WTC11 (cell line): Measurements from ENCODE around the gene STRN4. TPM values are rescaled to one million over a fixed set of nuclear protein-coding genes. Genes with fewer than 3 reads are reported as not detected.

Experiments used
- ATAC-seq: fragments of 200-7000 bp; cut with Tn5 transposase; 2 replicates; pipeline ENCODE4 v1.10.0; 2021; ENCODE audit warnings: mild to moderate bottlenecking, moderate library complexity
- CTCF ChIA-PET: fragments of 300-600 bp; sonication (Branson Sonifier 250); formaldehyde crosslinking; loops from one replicate; lab custom pipeline; 2021; ENCODE audit warnings: antibody characterized with exemption; lab: Charles Lee
- POLR2A ChIA-PET: fragments of 350-600 bp; sonication (Branson Sonifier 250); formaldehyde crosslinking; loops from one replicate; lab custom pipeline; 2021; ENCODE audit warnings: antibody characterized with exemption; lab: Charles Lee
- DNase-seq: peaks from one replicate; pipeline ENCODE4 v3.0.0; 2021; ENCODE audit warnings: low spot score
- H3K27ac Mint-ChIP-seq: 2 replicates; pipeline ENCODE4 v1.8.0; 2021; ENCODE audit warnings: mixed read lengths
- H3K27me3 Mint-ChIP-seq: 2 replicates; pipeline ENCODE4 v1.8.0; 2021; ENCODE audit warnings: low read depth, mild to moderate bottlenecking, moderate library complexity, mixed read lengths
- H3K36me3 Mint-ChIP-seq: 2 replicates; pipeline ENCODE4 v1.8.0; 2021; ENCODE audit warnings: mixed read lengths
- H3K4me1 Mint-ChIP-seq: 2 replicates; pipeline ENCODE4 v1.8.0; 2022; ENCODE audit warnings: mixed read lengths
- H3K4me3 Mint-ChIP-seq: 2 replicates; pipeline ENCODE4 v1.8.0; 2021; ENCODE audit warnings: mild to moderate bottlenecking, moderate library complexity, mixed read lengths
- H3K9me3 Mint-ChIP-seq: 2 replicates; pipeline ENCODE4 v1.8.0; 2021; ENCODE audit warnings: mixed read lengths
- CBFB ChIP-seq: sonication (generic); formaldehyde crosslinking; IDR thresholded peaks from 2 replicates; pipeline ENCODE4 v1.8.1; 2022; ENCODE audit warnings: mild to moderate bottlenecking, low read depth, missing genetic modification reagents
- E2F1 ChIP-seq: sonication (generic); formaldehyde crosslinking; IDR thresholded peaks from 2 replicates; pipeline ENCODE4 v1.8.0; 2022; ENCODE audit warnings: mild to moderate bottlenecking, missing genetic modification reagents
- EMX1 ChIP-seq: fragments of 250-450 bp; sonication (Bioruptor Pico); IDR thresholded peaks from 2 replicates; pipeline ENCODE4 v1.8.0; 2021; ENCODE audit warnings: mild to moderate bottlenecking
- HMGXB4 ChIP-seq: sonication (generic); formaldehyde crosslinking; IDR thresholded peaks from 2 replicates; pipeline ENCODE4 v1.8.1; 2023; ENCODE audit warnings: mild to moderate bottlenecking, moderate library complexity, missing genetic modification reagents
- IRF2 ChIP-seq: sonication (generic); formaldehyde crosslinking; IDR thresholded peaks from 2 replicates; pipeline ENCODE4 v1.8.0; 2022; ENCODE audit warnings: low read depth, missing genetic modification reagents, borderline replicate concordance
- JAZF1 ChIP-seq: fragments of 250-450 bp; sonication (Bioruptor Pico); IDR thresholded peaks from 2 replicates; pipeline ENCODE4 v1.9.0; 2021; ENCODE audit warnings: moderate library complexity, mild to moderate bottlenecking, inconsistent platforms
- JUN ChIP-seq: sonication (generic); formaldehyde crosslinking; IDR thresholded peaks from 2 replicates; pipeline ENCODE4 v1.8.0; 2023; ENCODE audit warnings: mild to moderate bottlenecking, missing genetic modification reagents
- NFYB ChIP-seq: sonication (generic); formaldehyde crosslinking; conservative IDR thresholded peaks from 2 replicates; pipeline ENCODE4 v1.8.0; 2022; ENCODE audit warnings: low read depth, missing genetic modification reagents
- NR2C2 ChIP-seq: sonication (generic); formaldehyde crosslinking; IDR thresholded peaks from 2 replicates; pipeline ENCODE4 v1.8.0; 2022; ENCODE audit warnings: mild to moderate bottlenecking, missing genetic modification reagents
- SMAD3 ChIP-seq: sonication (generic); formaldehyde crosslinking; IDR thresholded peaks from 2 replicates; pipeline ENCODE4 v1.8.0; 2022; ENCODE audit warnings: missing genetic modification reagents, mild to moderate bottlenecking, borderline replicate concordance
- ZNF263 ChIP-seq: sonication (generic); formaldehyde crosslinking; IDR thresholded peaks from 2 replicates; pipeline ENCODE4 v1.8.1; 2022; ENCODE audit warnings: low read depth, mild to moderate bottlenecking, moderate library complexity, missing genetic modification reagents
- total RNA-seq: library from RNA; stranded (reverse); gene quantifications from 3 replicates; pipeline ENCODE4 v1.2.3, GENCODE V29; 2021
- TF ChIP-seq, protein P1 (sequence below): fragments of 250-450 bp; sonication (Bioruptor Pico); IDR thresholded peaks from 2 replicates; pipeline ENCODE4 v1.9.0; 2021; ENCODE audit warnings: mild to moderate bottlenecking
- TF ChIP-seq, protein P2 (sequence below): sonication (generic); formaldehyde crosslinking; IDR thresholded peaks from 2 replicates; pipeline ENCODE4 v1.8.1; 2022; ENCODE audit warnings: low read depth, mild to moderate bottlenecking, moderate library complexity, missing genetic modification reagents, borderline replicate concordance
- TF ChIP-seq, protein P3 (sequence below): sonication (generic); formaldehyde crosslinking; IDR thresholded peaks from 2 replicates; pipeline ENCODE4 v1.8.0; 2022; ENCODE audit warnings: missing genetic modification reagents
- TF ChIP-seq, protein P4 (sequence below): sonication (generic); formaldehyde crosslinking; IDR thresholded peaks from 2 replicates; pipeline ENCODE4 v1.8.1; 2022; ENCODE audit warnings: mild to moderate bottlenecking, moderate library complexity, missing genetic modification reagents
- TF ChIP-seq, protein P5 (sequence below): sonication (generic); formaldehyde crosslinking; IDR thresholded peaks from 2 replicates; pipeline ENCODE4 v1.8.0; 2022; ENCODE audit warnings: mild to moderate bottlenecking, missing genetic modification reagents
- TF ChIP-seq, protein P6 (sequence below): fragments of 250-450 bp; sonication (Bioruptor Pico); IDR thresholded peaks from 2 replicates; pipeline ENCODE4 v1.9.0; 2021; ENCODE audit warnings: mild to moderate bottlenecking

STRN4 gene
- total RNA-seq, 1 experiment from 2014 or later = 144 TPM

DNA sequence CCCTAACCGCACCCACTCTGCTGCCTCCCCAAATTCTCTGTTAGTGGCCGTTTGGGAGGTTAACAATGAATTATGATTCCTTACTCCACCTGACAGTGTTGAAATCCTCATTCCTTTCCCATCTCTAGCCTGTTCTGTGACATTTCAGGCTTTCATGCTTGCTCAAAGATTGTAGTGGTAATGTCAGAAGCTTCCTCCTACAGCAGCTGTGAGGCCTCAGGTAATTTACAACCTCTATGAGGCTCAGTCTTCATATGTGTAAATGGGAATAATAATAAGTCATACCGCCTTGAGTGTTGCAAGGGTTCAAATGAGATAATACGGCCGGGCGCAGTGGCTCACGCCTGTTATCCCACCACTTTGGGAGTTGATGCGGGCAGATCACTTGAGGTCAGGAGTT is 43.1 kb upstream of the STRN4 start:
- POLR2A ChIA-PET = interaction anchor here (0.7 to 1.5 kb wide), 5 partner anchors 7 to 1225 kb away, joined by 3 to 4 read pairs (median 3); no protein-coding TSS in a partner anchor

More for the DNA sequence above, 43.1 kb upstream of the STRN4 start:
- Mint-ChIP-seq H3K27me3 (peaks cover 16% of the 10 kb centered on the region), H3K27ac (no peak overlapping the region), H3K9me3 (no peaks in the 10 kb centered on the region), H3K36me3 (peaks cover 11% of the 10 kb centered on the region), H3K4me3 (no peak overlapping the region), H3K4me1 (peaks cover 27% of the 10 kb centered on the region)
- TF ChIP-seq HMGXB4 (CRISPR knock-in tag) = no peak
- TF ChIP-seq ZNF263 = no peak
- no peak for TF ChIP-seq NR2C2 (CRISPR knock-in tag)
- no peak for TF ChIP-seq E2F1 (CRISPR knock-in tag)
- TF ChIP-seq, protein P1, sequence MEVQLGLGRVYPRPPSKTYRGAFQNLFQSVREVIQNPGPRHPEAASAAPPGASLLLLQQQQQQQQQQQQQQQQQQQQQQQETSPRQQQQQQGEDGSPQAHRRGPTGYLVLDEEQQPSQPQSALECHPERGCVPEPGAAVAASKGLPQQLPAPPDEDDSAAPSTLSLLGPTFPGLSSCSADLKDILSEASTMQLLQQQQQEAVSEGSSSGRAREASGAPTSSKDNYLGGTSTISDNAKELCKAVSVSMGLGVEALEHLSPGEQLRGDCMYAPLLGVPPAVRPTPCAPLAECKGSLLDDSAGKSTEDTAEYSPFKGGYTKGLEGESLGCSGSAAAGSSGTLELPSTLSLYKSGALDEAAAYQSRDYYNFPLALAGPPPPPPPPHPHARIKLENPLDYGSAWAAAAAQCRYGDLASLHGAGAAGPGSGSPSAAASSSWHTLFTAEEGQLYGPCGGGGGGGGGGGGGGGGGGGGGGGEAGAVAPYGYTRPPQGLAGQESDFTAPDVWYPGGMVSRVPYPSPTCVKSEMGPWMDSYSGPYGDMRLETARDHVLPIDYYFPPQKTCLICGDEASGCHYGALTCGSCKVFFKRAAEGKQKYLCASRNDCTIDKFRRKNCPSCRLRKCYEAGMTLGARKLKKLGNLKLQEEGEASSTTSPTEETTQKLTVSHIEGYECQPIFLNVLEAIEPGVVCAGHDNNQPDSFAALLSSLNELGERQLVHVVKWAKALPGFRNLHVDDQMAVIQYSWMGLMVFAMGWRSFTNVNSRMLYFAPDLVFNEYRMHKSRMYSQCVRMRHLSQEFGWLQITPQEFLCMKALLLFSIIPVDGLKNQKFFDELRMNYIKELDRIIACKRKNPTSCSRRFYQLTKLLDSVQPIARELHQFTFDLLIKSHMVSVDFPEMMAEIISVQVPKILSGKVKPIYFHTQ = no peak
- TF ChIP-seq, protein P2, sequence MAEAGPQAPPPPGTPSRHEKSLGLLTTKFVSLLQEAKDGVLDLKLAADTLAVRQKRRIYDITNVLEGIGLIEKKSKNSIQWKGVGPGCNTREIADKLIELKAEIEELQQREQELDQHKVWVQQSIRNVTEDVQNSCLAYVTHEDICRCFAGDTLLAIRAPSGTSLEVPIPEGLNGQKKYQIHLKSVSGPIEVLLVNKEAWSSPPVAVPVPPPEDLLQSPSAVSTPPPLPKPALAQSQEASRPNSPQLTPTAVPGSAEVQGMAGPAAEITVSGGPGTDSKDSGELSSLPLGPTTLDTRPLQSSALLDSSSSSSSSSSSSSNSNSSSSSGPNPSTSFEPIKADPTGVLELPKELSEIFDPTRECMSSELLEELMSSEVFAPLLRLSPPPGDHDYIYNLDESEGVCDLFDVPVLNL = no peak
- no peak for TF ChIP-seq JAZF1 (CRISPR knock-in tag)
- TF ChIP-seq, protein P3, sequence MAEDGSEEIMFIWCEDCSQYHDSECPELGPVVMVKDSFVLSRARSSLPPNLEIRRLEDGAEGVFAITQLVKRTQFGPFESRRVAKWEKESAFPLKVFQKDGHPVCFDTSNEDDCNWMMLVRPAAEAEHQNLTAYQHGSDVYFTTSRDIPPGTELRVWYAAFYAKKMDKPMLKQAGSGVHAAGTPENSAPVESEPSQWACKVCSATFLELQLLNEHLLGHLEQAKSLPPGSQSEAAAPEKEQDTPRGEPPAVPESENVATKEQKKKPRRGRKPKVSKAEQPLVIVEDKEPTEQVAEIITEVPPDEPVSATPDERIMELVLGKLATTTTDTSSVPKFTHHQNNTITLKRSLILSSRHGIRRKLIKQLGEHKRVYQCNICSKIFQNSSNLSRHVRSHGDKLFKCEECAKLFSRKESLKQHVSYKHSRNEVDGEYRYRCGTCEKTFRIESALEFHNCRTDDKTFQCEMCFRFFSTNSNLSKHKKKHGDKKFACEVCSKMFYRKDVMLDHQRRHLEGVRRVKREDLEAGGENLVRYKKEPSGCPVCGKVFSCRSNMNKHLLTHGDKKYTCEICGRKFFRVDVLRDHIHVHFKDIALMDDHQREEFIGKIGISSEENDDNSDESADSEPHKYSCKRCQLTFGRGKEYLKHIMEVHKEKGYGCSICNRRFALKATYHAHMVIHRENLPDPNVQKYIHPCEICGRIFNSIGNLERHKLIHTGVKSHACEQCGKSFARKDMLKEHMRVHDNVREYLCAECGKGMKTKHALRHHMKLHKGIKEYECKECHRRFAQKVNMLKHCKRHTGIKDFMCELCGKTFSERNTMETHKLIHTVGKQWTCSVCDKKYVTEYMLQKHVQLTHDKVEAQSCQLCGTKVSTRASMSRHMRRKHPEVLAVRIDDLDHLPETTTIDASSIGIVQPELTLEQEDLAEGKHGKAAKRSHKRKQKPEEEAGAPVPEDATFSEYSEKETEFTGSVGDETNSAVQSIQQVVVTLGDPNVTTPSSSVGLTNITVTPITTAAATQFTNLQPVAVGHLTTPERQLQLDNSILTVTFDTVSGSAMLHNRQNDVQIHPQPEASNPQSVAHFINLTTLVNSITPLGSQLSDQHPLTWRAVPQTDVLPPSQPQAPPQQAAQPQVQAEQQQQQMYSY = no peak
- no peak for TF ChIP-seq SMAD3 (CRISPR knock-in tag)
- no peak for TF ChIP-seq IRF2 (CRISPR knock-in tag)
- TF ChIP-seq, protein P4, sequence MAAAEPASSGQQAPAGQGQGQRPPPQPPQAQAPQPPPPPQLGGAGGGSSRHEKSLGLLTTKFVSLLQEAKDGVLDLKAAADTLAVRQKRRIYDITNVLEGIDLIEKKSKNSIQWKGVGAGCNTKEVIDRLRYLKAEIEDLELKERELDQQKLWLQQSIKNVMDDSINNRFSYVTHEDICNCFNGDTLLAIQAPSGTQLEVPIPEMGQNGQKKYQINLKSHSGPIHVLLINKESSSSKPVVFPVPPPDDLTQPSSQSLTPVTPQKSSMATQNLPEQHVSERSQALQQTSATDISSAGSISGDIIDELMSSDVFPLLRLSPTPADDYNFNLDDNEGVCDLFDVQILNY (CRISPR knock-in tag) = no peak
- TF ChIP-seq, protein P5, sequence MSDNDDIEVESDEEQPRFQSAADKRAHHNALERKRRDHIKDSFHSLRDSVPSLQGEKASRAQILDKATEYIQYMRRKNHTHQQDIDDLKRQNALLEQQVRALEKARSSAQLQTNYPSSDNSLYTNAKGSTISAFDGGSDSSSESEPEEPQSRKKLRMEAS (CRISPR knock-in tag) = no peak
- TF ChIP-seq JUN (CRISPR knock-in tag) = no peak
- no peak for TF ChIP-seq CBFB (CRISPR knock-in tag)
- TF ChIP-seq EMX1 = no peak
- no peak for TF ChIP-seq NFYB (CRISPR knock-in tag)
- TF ChIP-seq, protein P6, sequence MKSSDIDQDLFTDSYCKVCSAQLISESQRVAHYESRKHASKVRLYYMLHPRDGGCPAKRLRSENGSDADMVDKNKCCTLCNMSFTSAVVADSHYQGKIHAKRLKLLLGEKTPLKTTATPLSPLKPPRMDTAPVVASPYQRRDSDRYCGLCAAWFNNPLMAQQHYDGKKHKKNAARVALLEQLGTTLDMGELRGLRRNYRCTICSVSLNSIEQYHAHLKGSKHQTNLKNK (CRISPR knock-in tag) = no peak
- CTCF ChIA-PET = interaction anchor here (0.9 to 2.6 kb wide), 3 partner anchors 31 to 51 kb away, joined by 3 to 22 read pairs (median 5); no protein-coding TSS in a partner anchor
- no peak for DNase-seq
- ATAC-seq = no peak
